A549 (cell line): Measurements from ENCODE around the gene CFAP70. TPM values are rescaled to one million over a fixed set of nuclear protein-coding genes. Genes with fewer than 3 reads are reported as not detected.
A peak's percentile ranks its signal among the peaks of the same experiment; 100 is the strongest.

Experiments used
- BHLHE40 ChIP-seq: IDR thresholded peaks from 2 replicates; pipeline ENCODE4 v1.6.1; 2012; ENCODE audit warnings: low read depth, low read length, inconsistent platforms
- CBX2 ChIP-seq: fragments of 200-600 bp; sonication (generic); IDR thresholded peaks from 2 replicates; pipeline ENCODE4 v1.6.1; 2016; ENCODE audit warnings: low read depth, mild to moderate bottlenecking, borderline replicate concordance
- CEBPB ChIP-seq, 2 experiments: fragments of >200 bp in 1 of 2; sonication (Bioruptor Twin) in 1 of 2; formaldehyde crosslinking in 1 of 2; IDR thresholded peaks; 2 replicates each; pipeline ENCODE4 v1.6.1; 2012 to 2016
- CHD4 ChIP-seq: fragments of 200-600 bp; sonication (generic); IDR thresholded peaks from 2 replicates; pipeline ENCODE4 v1.6.1; 2016; ENCODE audit warnings: antibody characterized with exemption, mild to moderate bottlenecking, borderline replicate concordance
- EHMT2 ChIP-seq: fragments of 200-600 bp; sonication (generic); IDR thresholded peaks from 2 replicates; pipeline ENCODE4 v1.6.1; 2016; ENCODE audit warnings: antibody characterized with exemption, low read depth, mild to moderate bottlenecking, moderate library complexity
- ELK1 ChIP-seq: fragments of 150-350 bp; IDR thresholded peaks from 2 replicates; pipeline ENCODE4 v1.6.1; 2014; ENCODE audit warnings: low read depth, mild to moderate bottlenecking, low read length
- ESRRA ChIP-seq: fragments of 150-350 bp; IDR thresholded peaks from 2 replicates; pipeline ENCODE4 v1.6.1; 2014; ENCODE audit warnings: mild to moderate bottlenecking, low read length, borderline replicate concordance
- FOSB ChIP-seq: fragments of 250-450 bp; sonication (Bioruptor Pico); IDR thresholded peaks from 2 replicates; pipeline ENCODE4 v1.5.0; 2020; ENCODE audit warnings: mild to moderate bottlenecking, moderate library complexity
- FOSL2 ChIP-seq, 2 experiments: fragments of 450-650 bp in 1 of 2; fragments of >200 bp in 1 of 2; sonication (Bioruptor Twin) in 1 of 2; formaldehyde crosslinking; IDR thresholded peaks; 2 replicates each; pipeline versions ENCODE4 v1.5.0 to v1.6.1; 2016 to 2020; ENCODE audit warnings: mild to moderate bottlenecking in 1 of 2, moderate library complexity in 1 of 2
- HES2 ChIP-seq: fragments of >200 bp; sonication (Bioruptor Twin); formaldehyde crosslinking; IDR thresholded peaks from 2 replicates; pipeline ENCODE4 v1.6.1; 2016
- HEYL ChIP-seq: fragments of 250-450 bp; sonication (Bioruptor Pico); IDR thresholded peaks from 2 replicates; pipeline ENCODE4 v1.8.0; 2021; ENCODE audit warnings: mild to moderate bottlenecking, moderate library complexity
- HOXA7 ChIP-seq: fragments of 250-450 bp; sonication (Bioruptor Pico); IDR thresholded peaks from 2 replicates; pipeline ENCODE4 v1.5.0; 2020; ENCODE audit warnings: mild to moderate bottlenecking, moderate library complexity
- JUNB ChIP-seq: fragments of >200 bp; sonication (Bioruptor Twin); formaldehyde crosslinking; IDR thresholded peaks from 2 replicates; pipeline ENCODE4 v1.6.1; 2016
- KDM1A ChIP-seq: fragments of 200-600 bp; sonication (generic); IDR thresholded peaks from 2 replicates; pipeline ENCODE4 v1.6.1; 2016; ENCODE audit warnings: low read depth, mild to moderate bottlenecking
- MAFK ChIP-seq: fragments of 450-650 bp; IDR thresholded peaks from 2 replicates; pipeline ENCODE4 v1.6.1; 2014; ENCODE audit not compliant: partially characterized antibody
- MAX ChIP-seq: IDR thresholded peaks from 2 replicates; pipeline ENCODE4 v1.6.1; 2012
- MAZ ChIP-seq: fragments of 150-350 bp; IDR thresholded peaks from 2 replicates; pipeline ENCODE4 v1.6.1; 2014; ENCODE audit warnings: antibody characterized with exemption, low read depth, low read length, borderline replicate concordance
- MYC ChIP-seq: IDR thresholded peaks from 2 replicates; pipeline ENCODE4 v1.6.1; 2012; ENCODE audit warnings: mild to moderate bottlenecking, inconsistent platforms, low read length, improper control_type of control experiment, borderline replicate concordance
- NFE2L2 ChIP-seq: fragments of 150-350 bp; conservative IDR thresholded peaks from 2 replicates; pipeline ENCODE4 v1.6.1; 2014; ENCODE audit warnings: low read length
- POLR2A ChIP-seq: IDR thresholded peaks from 2 replicates; pipeline ENCODE4 v1.6.1; 2012; ENCODE audit warnings: mild to moderate bottlenecking, low read length
- RCOR1 ChIP-seq: fragments of 150-350 bp; IDR thresholded peaks from 2 replicates; pipeline ENCODE4 v1.6.1; 2014; ENCODE audit warnings: antibody characterized with exemption, low read length, low read depth
- RFX5 ChIP-seq: fragments of 450-650 bp; IDR thresholded peaks from 2 replicates; pipeline ENCODE4 v1.7.1; 2014; ENCODE audit warnings: antibody characterized with exemption, mild to moderate bottlenecking, moderate library complexity
- RNF2 ChIP-seq: fragments of 200-600 bp; sonication (generic); IDR thresholded peaks from 2 replicates; pipeline ENCODE4 v1.6.1; 2016; ENCODE audit warnings: low read depth, mild to moderate bottlenecking, antibody characterized with exemption, moderate library complexity, borderline replicate concordance
- TFCP2L1 ChIP-seq: fragments of 250-450 bp; sonication (Bioruptor Pico); IDR thresholded peaks from 2 replicates; pipeline ENCODE4 v1.5.0; 2021; ENCODE audit warnings: mild to moderate bottlenecking
- TP53 ChIP-seq: fragments of 250-450 bp; sonication (Bioruptor Pico); IDR thresholded peaks from 2 replicates; pipeline ENCODE4 v1.5.0; 2021; ENCODE audit warnings: mild to moderate bottlenecking, moderate library complexity
- ZC3H11A ChIP-seq: fragments of 450-650 bp; IDR thresholded peaks from 2 replicates; pipeline ENCODE4 v1.6.1; 2014; ENCODE audit warnings: antibody characterized with exemption, mild to moderate bottlenecking
- ZFP36 ChIP-seq: fragments of 450-650 bp; IDR thresholded peaks from 2 replicates; pipeline ENCODE4 v1.6.1; 2014; ENCODE audit warnings: borderline replicate concordance; ENCODE audit not compliant: partially characterized antibody
- polyA plus RNA-seq, 4 experiments: library from polyadenylated mRNA; depleted of rRNA in 3 of 4; stranded (reverse); fragments of >200 nt; fragmentation: RNase III in 1 of 4; extraction: RNeasy Plus Mini Kit Qiagen cat#74134 plus additional on column Dnase treatment in 1 of 4; gene quantifications; 2 replicates in 3 of 4; 3 replicates in 1 of 4; pipeline ENCODE4 v1.2.3, GENCODE V29; 2011 to 2017
- TF ChIP-seq, protein P1 (sequence below): fragments of 250-450 bp; sonication (Bioruptor Pico); IDR thresholded peaks from 2 replicates; pipeline ENCODE4 v1.5.0; 2021; ENCODE audit warnings: mild to moderate bottlenecking, moderate library complexity, borderline replicate concordance
- TF ChIP-seq, protein P2 (sequence below): IDR thresholded peaks from 2 replicates; pipeline ENCODE4 v1.6.1; 2012

The CFAP70 gene
- polyA plus RNA-seq, 2 of the 4 experiments (the other 2 are of a cell fraction): 0.34 to 0.98 TPM

DNA sequence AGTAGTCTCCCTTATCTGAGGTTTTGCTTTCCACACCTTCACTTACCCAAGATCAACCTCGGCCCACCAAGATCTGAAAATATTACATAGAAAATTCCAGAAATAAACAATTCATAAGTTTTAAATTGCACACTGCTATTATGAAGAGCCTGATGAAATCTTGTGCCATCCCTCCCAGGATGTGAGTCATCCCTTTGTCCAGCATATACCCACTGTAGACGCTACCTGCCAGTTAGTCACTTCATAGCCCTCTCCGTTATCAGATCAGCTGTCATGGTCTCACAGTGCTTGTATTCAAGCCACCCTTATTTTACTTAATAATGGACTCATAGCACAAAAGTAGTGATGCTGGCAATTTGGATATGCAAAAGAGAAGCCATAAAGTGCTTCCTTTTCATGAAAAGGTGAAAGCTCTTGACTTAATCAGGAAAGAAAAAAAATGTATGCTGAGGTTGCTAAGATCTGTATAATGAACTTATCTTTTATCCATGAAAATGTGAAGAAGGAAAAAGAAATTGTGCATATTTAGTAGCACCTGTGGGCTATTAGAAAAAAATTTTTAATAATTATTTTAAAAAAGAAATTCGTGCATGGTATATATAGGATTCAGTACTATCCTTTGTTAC lies 96.4 kb downstream of the CFAP70 start (continued):
- TF ChIP-seq RCOR1 (no peak), CBX2 (no peak), POLR2A (no peak), JUNB (peak; percentile 62; the same call in 1 of the 2 replicates), MAZ (no peak), MAX (no peak), CEBPB (IDR thresholded peaks at IDR 0.05) (peak; percentile 62 to 65), BHLHE40 (no peak), CHD4 (no peak), MYC (no peak), ELK1 (no peak), MAFK (no peak), RNF2 (no peak), ZFP36 (no peak), HOXA7 (CRISPR knock-in tag) (no peak), HEYL (CRISPR knock-in tag) (no peak), RFX5 (no peak), ZC3H11A (no peak), HES2 (0 out of 2 replicates have a peak, but pooled peaks have one; percentile 20), TFCP2L1 (CRISPR knock-in tag) (no peak), EHMT2 (no peak), NFE2L2 (no peak), ESRRA (no peak), FOSB (no peak), KDM1A (no peak), TP53 (no peak), FOSL2 (IDR thresholded peaks at IDR 0.05) (peak; percentile 89), FOSL2 (CRISPR knock-in tag; IDR thresholded peaks at IDR 0.05) (peak; percentile 83)
- TF ChIP-seq, protein P1, sequence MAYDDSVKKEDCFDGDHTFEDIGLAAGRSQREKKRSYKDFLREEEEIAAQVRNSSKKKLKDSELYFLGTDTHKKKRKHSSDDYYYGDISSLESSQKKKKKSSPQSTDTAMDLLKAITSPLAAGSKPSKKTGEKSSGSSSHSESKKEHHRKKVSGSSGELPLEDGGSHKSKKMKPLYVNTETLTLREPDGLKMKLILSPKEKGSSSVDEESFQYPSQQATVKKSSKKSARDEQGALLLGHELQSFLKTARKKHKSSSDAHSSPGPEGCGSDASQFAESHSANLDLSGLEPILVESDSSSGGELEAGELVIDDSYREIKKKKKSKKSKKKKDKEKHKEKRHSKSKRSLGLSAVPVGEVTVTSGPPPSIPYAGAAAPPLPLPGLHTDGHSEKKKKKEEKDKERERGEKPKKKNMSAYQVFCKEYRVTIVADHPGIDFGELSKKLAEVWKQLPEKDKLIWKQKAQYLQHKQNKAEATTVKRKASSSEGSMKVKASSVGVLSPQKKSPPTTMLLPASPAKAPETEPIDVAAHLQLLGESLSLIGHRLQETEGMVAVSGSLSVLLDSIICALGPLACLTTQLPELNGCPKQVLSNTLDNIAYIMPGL (CRISPR knock-in tag): no peak
- TF ChIP-seq, protein P2, sequence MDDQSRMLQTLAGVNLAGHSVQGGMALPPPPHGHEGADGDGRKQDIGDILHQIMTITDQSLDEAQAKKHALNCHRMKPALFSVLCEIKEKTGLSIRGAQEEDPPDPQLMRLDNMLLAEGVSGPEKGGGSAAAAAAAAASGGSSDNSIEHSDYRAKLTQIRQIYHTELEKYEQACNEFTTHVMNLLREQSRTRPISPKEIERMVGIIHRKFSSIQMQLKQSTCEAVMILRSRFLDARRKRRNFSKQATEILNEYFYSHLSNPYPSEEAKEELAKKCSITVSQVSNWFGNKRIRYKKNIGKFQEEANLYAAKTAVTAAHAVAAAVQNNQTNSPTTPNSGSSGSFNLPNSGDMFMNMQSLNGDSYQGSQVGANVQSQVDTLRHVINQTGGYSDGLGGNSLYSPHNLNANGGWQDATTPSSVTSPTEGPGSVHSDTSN: no peak
